Activated CD8-positive, alpha-beta memory T cell treated with anti-CD3 and anti-CD28 coated beads, Interleukin-2, amount 50 U/mL, for 1 hour (primary cell): ENCODE results near the gene FUBP1.
"Not testable (repeated sequence)": the region's sequence is repeated elsewhere in the genome, so short reads cannot be mapped to it uniquely, and the experiment has no call there.

Source experiments
- DNase-seq: peaks from one replicate; pipeline ENCODE4 v3.0.0-alpha.2; 2020; ENCODE audit errors: extremely low read depth

FUBP1 gene

GRCh38 chr1:77948841-77949424, 29.9 kb downstream of the FUBP1 start:
- DNase-seq, result no peak

GRCh38 chr1:77945345-77945744, 33.5 kb downstream of the FUBP1 start:
- no peak for DNase-seq

- DNase-seq, result no peak
Observed at GRCh38 chr1:77942400-77943140, 36.3 kb downstream of the FUBP1 start.

DNA sequence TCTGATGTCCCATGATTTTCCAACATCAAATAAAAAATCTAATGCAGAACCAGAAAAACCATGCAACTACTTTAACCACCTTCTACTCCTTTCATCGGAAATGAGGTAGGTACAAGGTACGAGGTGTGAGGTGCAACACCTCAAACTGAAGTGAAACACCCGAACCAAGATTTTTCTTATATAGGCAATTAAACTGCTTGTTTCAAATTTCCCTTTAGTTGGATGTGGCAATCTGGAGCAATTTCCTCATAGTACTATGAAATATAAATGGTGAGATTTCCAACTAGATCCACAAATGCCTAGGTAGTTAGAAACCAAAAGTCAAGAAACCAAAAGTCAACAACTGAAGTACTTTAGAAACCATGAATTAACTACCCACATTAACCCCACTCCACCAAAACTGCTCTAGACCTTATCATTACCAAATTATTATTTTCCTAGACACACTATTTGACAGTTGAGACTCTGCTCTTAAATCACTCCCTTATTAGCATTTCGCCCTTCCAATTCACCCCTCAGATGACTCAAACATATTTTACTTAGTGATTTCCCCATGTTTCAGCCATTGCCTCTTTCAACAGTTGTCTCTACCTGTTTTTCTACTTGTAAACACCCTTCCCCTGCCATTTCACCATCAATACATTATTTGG, 37.8 kb downstream of the FUBP1 start:
- DNase-seq, result no peak

DNA sequence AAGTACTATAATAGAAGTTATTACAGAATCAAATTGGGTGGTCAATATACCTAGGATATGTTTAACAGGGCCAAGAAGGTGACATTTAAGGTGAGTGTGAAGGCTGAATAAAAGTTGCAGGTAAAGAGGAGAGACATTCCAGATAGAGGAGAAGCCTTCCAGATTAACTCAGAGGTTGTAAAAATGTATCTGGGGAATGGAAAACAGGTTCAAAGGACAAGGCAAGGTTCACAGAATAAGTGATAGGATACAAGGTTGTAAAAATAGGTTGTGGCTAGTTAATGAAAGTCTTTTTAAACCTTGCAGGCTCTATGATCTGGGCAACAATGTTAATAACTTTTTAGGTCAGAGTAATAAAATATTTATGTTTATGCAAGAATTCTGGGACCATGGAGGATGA, 40.2 kb downstream of the FUBP1 start:
- DNase-seq, result no peak

DNA sequence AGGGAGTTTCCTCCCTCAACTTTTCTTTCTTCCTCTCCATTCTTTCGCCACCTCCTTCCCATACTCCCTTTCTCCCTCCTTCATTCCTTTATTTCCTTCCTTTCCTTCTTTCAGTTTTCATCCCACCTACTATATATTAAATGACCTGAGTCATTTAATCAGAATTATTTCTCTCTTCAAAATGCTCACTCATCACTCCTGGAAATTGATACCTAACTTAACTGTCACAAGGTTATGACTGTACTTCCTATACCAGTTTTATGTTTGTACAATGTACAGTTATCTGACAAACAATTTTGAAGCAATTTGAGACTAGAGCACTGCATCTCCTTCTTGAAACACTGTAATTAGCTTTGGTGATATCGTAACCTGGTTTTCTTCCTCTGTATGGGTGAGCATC, 49.1 kb downstream of the FUBP1 start:
- no peak for DNase-seq

DNA sequence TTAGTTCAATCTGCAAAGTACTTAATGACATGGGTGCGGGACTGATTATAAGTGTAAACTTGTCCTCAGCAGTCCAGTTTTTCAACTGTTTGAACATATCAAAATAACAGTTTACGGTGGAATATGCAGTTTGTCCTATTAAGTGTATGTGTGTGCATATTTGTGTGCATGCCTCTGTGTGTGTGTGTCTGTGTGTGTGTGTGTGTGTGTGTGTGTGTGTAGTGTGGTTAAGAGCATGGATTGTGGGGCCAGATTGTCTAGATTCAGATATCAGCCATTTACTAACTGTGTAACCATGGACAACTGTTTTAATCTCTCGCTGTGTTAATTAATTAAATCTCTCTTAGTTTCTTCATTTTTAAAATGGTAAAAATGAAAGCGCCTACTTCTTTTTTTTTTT, 51.5 kb downstream of the FUBP1 start:
- DNase-seq, result no peak

- DNase-seq, result no peak
Observed at GRCh38 chr1:77926561-77927357, 52.1 kb downstream of the FUBP1 start.

GRCh38 chr1:77925956-77926355, 52.9 kb downstream of the FUBP1 start:
- DNase-seq, result no peak

- DNase-seq, result no peak
Observed at GRCh38 chr1:77925518-77925917, 53.4 kb downstream of the FUBP1 start.

- DNase-seq, result not testable (repeated sequence)
Observed at GRCh38 chr1:77918918-77919317, 60.0 kb downstream of the FUBP1 start.

DNA sequence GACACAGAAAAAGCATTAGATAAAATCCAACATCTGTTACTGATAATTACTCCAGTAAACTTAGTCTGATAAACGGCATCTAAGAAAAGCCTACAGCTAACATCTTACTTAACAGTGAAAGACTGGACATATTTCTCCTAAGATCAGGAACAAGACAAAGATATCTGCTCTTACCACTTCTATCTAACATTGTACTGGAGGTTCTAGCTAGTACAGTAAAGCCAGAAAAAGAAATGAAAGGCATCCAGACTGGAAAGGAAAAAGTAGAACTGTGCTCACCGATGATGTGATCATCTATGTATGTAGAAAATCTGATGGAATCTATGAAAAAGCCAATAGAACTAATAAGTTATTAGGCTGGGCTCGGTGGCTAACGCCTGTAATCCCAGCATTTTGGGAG, 68.8 kb downstream of the FUBP1 start:
- no peak for DNase-seq

DNA sequence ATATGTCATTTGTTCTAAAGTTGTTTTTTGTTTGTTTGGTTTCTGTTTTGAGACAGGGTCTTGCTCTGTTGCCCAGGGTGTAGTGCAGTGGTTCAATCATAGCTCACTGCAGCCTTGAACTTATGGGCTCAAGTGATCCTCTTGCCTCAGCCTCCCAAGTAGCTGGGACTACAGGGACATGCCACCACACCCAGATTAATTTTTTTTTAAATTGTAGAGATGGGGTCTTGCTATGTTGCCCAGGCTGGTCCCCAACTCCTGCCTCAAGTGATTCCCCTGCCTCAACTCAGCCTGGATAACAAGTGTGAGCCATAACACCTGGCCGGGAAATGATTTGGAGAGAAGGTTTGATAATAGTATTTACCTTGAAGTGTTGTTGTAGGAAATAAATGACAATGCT, 72.2 kb downstream of the FUBP1 start:
- no peak for DNase-seq

GRCh38 chr1:77906019-77906545, 72.8 kb downstream of the FUBP1 start:
- DNase-seq, result no peak

DNA sequence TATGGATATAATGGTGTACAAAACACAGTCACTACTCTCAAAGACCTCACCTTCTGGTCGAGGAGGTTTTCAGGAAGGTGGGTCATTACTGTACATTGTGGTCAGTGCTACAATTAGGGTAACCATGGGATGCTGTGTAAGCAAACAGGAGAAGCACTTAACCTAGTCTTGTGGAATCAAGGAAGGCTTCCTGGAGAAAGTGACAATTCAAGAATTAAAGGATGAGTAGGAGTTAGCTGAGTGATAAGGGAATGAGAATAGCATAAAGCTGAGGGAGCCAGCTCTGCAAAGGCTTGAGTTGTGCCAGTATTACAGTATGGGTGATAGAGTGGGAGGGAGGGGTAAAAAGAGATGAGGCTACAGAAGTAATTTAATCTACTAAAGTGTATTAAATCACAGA, 73.3 kb downstream of the FUBP1 start:
- DNase-seq, result no peak

DNA sequence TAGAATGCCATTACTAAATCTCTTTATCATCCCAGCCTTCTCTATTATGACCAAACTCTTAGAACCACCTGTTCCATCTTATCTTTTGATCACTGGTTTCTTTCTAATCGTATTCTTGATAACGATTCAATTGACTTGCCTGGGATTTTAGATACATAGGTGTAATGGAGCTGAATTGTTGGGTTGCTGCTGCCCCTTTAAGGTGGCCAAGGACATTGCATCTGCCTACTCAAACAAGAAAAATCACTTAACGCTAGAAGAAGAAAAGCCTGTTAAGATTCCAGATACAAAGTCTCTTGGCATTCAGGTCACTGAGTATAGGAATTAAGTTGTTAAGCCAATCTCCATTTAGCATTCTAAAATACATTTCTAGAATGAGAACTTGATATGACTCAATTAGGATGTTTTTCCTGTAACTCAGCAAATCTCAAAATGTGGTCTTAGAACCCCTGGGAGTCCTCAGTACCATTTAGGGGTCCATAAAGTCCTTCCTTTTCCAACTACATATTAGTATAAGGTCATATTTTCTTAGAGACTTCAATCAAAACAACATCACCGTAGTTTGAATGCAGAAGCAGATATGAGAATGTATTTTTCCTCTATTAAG, 78.1 kb downstream of the FUBP1 start:
- DNase-seq, result no peak

DNA sequence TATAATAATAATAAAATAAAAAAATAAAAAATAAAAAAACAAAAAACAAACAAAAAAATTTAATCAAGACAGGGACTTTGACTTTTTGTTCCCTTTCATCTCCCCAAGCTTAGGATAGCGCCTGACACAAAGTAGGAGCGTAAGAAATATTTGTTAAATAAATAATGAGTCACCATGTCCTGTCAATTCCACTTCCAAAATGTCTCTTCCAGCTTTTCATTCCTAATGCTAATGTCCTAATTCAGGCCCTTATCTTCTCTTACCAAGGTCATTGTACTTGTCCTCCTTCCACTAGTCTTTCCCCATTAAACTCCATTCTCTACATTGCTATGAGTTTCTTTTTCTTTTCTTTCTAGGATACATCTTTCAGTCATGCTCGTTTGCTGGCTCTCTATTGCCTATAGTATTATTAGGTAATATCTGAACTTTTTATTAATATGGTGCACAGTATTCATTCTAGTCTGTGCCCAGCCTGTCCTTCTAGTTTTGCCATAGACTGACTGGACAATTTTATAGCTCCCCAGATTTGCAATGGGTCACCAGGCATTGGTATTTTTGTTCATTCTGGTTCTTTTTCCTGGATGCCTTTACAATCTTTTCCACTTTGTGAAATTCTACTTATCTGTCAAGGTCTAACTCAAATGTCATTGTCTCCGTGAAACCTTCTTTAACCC, 79.1 kb downstream of the FUBP1 start:
- DNase-seq, result no peak
